ENCODE measurements around the gene ALDH2.
"Not testable (repeated sequence)": the region's sequence is repeated elsewhere in the genome, so short reads cannot be mapped to it uniquely, and the experiment has no call there.

GRCh38 chr12:111739524-111739923 lies 27.2 kb upstream of the ALDH2 start:
- TF ChIP-seq CTCF, POLR2A (IDR thresholded peaks at IDR 0.05): not testable (repeated sequence)
